HCT116 (cell line): ENCODE measurements around the gene ARPP21.

Experiments
- ATF3 ChIP-seq: IDR thresholded peaks from 2 replicates; pipeline ENCODE4 v1.6.1; 2012
- CTCF ChIP-seq, 3 experiments: fragments of 200-600 bp in 1 of 3; sonication (generic) in 1 of 3; IDR thresholded peaks in 2 of 3; conservative IDR thresholded peaks in 1 of 3; 2 replicates each; pipeline ENCODE4 v1.5.1; 2012 to 2017; ENCODE audit warnings: low read depth in 2 of 3, low read length in 2 of 3, antibody characterized with exemption in 1 of 3, borderline replicate concordance in 1 of 3, control low read depth in 1 of 3, mild to moderate bottlenecking in 1 of 3, mixed read lengths in 1 of 3, mixed run types in 1 of 3, moderate library complexity in 1 of 3; ENCODE audit not compliant: insufficient read depth in 1 of 3
- EZH2 ChIP-seq: fragments of 200-600 bp; sonication (generic); IDR thresholded peaks from 2 replicates; pipeline ENCODE4 v1.6.1; 2017; ENCODE audit warnings: antibody characterized with exemption, mixed run types
- EZH2phosphoT487 ChIP-seq: fragments of 200-600 bp; IDR thresholded peaks from 2 replicates; pipeline ENCODE4 v1.6.1; 2018; ENCODE audit warnings: antibody characterized with exemption, borderline replicate concordance
- POLR2A ChIP-seq: IDR thresholded peaks from 2 replicates; pipeline ENCODE4 v1.7.0; 2011; ENCODE audit warnings: borderline replicate concordance; ENCODE audit not compliant: insufficient read depth, insufficient read length; ENCODE audit errors: extremely low read depth
- REST ChIP-seq: IDR thresholded peaks from 2 replicates; pipeline ENCODE4 v1.6.1; 2012; ENCODE audit warnings: low read depth
- SP1 ChIP-seq: IDR thresholded peaks from 2 replicates; pipeline ENCODE4 v1.6.1; 2012; ENCODE audit warnings: low read depth
- ZFX ChIP-seq: fragments of 450-650 bp; IDR thresholded peaks from 2 replicates; pipeline ENCODE4 v1.6.1; 2017
- ZNF274 ChIP-seq: fragments of 200-500 bp; sonication (Bioruptor generic); IDR thresholded peaks from 2 replicates; pipeline ENCODE4 v1.6.1; 2014; ENCODE audit warnings: mild to moderate bottlenecking, low read depth, low read length, inconsistent platforms

GRCh38 chr3:35639254-35640186 lies at the start of gene ARPP21:
- TF ChIP-seq CTCF (IDR thresholded peaks at IDR 0.05 in 2 of 3, conservative IDR thresholded peaks at IDR 0.05 in 1 of 3; ENCODE audit: borderline replicate concordance in 1 of 3, insufficient read depth in 1 of 3, low read depth in 2 of 3, low read length in 2 of 3) (no peak), EZH2 (no peak), REST (no peak), EZH2phosphoT487 (no peak), POLR2A (no peak), ZNF274 (no peak), ATF3 (no peak), SP1 (no peak), ZFX (no peak)
